Measurements from ENCODE around the gene MRTFA. TPM values are rescaled to one million over a fixed set of nuclear protein-coding genes. Genes with fewer than 3 reads are reported as not detected.

Gene MRTFA
- total and polyA plus RNA-seq, 2 of the 13 experiments (the other 11 are each of a cell fraction or from before 2014, with no cell fraction given), result 2.4 to 8.2 TPM

DNA sequence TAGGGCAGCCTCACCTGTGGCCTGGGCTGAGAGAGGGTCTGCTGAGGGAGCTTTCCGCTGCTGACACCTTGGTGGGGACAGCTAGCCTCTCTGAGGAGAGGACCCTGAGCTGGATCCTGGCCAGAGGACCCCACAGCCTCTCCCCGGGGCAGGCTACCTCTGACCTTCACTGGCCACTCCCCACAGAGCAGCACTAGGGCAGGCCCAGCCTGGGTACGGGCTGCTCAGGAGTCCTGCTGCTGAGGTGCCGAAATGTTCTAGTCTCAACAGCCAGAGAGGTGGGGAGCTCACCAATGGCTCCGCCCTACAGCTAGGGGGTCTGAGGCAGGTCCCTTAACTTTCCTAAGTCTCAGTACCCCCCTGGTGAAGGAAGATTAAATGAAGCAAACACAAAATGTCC is 218.6 kb downstream of the MRTFA start (continued):
- TF ChIP-seq, protein P1, sequence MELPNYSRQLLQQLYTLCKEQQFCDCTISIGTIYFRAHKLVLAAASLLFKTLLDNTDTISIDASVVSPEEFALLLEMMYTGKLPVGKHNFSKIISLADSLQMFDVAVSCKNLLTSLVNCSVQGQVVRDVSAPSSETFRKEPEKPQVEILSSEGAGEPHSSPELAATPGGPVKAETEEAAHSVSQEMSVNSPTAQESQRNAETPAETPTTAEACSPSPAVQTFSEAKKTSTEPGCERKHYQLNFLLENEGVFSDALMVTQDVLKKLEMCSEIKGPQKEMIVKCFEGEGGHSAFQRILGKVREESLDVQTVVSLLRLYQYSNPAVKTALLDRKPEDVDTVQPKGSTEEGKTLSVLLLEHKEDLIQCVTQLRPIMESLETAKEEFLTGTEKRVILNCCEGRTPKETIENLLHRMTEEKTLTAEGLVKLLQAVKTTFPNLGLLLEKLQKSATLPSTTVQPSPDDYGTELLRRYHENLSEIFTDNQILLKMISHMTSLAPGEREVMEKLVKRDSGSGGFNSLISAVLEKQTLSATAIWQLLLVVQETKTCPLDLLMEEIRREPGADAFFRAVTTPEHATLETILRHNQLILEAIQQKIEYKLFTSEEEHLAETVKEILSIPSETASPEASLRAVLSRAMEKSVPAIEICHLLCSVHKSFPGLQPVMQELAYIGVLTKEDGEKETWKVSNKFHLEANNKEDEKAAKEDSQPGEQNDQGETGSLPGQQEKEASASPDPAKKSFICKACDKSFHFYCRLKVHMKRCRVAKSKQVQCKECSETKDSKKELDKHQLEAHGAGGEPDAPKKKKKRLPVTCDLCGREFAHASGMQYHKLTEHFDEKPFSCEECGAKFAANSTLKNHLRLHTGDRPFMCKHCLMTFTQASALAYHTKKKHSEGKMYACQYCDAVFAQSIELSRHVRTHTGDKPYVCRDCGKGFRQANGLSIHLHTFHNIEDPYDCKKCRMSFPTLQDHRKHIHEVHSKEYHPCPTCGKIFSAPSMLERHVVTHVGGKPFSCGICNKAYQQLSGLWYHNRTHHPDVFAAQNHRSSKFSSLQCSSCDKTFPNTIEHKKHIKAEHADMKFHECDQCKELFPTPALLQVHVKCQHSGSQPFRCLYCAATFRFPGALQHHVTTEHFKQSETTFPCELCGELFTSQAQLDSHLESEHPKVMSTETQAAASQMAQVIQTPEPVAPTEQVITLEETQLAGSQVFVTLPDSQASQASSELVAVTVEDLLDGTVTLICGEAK (IDR thresholded peaks at IDR 0.05), result no peak
- TF ChIP-seq, protein P1 (CRISPR knock-in tag; IDR thresholded peaks at IDR 0.05), result no peak
- no peak for TF ChIP-seq ZNF282 (IDR thresholded peaks at IDR 0.05; ENCODE audit: partially characterized antibody)

DNA sequence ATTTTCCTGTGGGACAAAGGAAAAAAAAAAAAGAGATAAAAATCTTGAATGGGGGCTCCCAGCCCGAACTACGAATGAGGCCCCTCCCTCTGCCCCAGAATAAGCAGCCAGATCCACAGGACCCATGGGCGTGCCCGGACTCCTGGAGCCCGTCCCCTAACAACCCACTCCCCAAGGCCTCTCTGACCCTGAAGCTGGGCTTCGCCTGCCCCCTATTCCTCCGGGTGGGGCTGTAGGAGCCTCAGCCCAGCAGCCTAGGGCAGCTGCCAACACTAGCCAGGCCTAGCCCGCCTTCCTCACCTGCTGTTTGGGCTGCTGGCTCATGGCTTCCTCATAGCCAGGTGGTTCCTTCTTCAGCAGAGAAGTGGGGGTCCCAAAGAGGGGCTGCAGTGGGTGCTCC is 219.5 kb downstream of the MRTFA start:
- no peaks in the 10 kb centered on the region for H3K9me3 ChIP-seq (ENCODE audit: low read length)
- no peaks in the 10 kb centered on the region for H3K4me1 ChIP-seq (ENCODE audit: insufficient read depth, low read length)
- CTCF ChIA-PET (ENCODE audit: low intra/inter-chr PET ratio, low total read pairs), result no interaction called here
- H4K20me1 ChIP-seq (ENCODE audit: insufficient read depth, low read length), result no peaks in the 10 kb centered on the region
- WGBS (ENCODE audit: low lambda C conversion rate), result 100% methylated on average over 8 of the region's 8 CpGs
- no peak for ATAC-seq
- no peaks in the 10 kb centered on the region for H3K79me2 ChIP-seq (ENCODE audit: insufficient read depth, low read length)
- H2AFZ ChIP-seq (ENCODE audit: low read length), result no peak overlapping the region
- no peak overlapping the region for H3K27ac ChIP-seq (ENCODE audit: extremely low read length, insufficient read depth, low read length)
- POLR2A ChIA-PET, result no interaction called here
- H3K9ac ChIP-seq (ENCODE audit: insufficient read depth, low read depth, low read length), result no peak overlapping the region
- H3K4me3 ChIP-seq (replicated peaks in 1 of 3; ENCODE audit: insufficient read depth in 1 of 3, low read depth in 2 of 3, low read length in 3 of 3), result no peak overlapping the region
- no peak for DNase-seq (ENCODE audit: low spot score)
- in situ Hi-C loops (cut with HindIII; ENCODE audit: extremely low pct_ligation_motif_present, low pct_unique_long_range_greater_than_20kb) (no loop called here), intact Hi-C loops (cut with micrococcal nuclease; ENCODE audit: unreplicated experiment) (no loop called here)
- no TSS peak for BruUV-seq (replicated peaks)
- no peaks in the 10 kb centered on the region for H3K27me3 ChIP-seq (ENCODE audit: control insufficient read depth in 1 of 2, insufficient read depth in 2 of 2, low read length in 2 of 2)
- H3K4me2 ChIP-seq (ENCODE audit: low read depth, low read length), result no peak overlapping the region
- peaks cover 26 to 50% of the 10 kb centered on the region in 2 experiments; a peak in 4 of 5 replicates for H3K36me3 ChIP-seq (replicated peaks in 1 of 2; ENCODE audit: control insufficient read depth in 1 of 2, insufficient read depth in 2 of 2, low read length in 2 of 2)
- no peak for FAIRE-seq
- TF ChIP-seq CBX5 (CRISPR knock-in tag; IDR thresholded peaks at IDR 0.05; ENCODE audit: borderline replicate concordance) (no peak), CEBPB (IDR thresholded peaks at IDR 0.05; ENCODE audit: borderline replicate concordance, low read depth, low read length) (no peak), ZNF501 (CRISPR knock-in tag; IDR thresholded peaks at IDR 0.05) (no peak), ZSCAN30 (CRISPR knock-in tag; IDR thresholded peaks at IDR 0.05) (no peak), FOXK2 (IDR thresholded peaks at IDR 0.05) (no peak), CHD2 (IDR thresholded peaks at IDR 0.05; ENCODE audit: low read depth, low read length) (no peak), STAG1 (CRISPR knock-in tag; IDR thresholded peaks at IDR 0.05) (no peak), GABPA (IDR thresholded peaks at IDR 0.05; ENCODE audit: low read depth, low read length) (no peak), GABPA (CRISPR knock-in tag; IDR thresholded peaks at IDR 0.05; ENCODE audit: low read depth) (no peak)
- TF ChIP-seq, protein P2, sequence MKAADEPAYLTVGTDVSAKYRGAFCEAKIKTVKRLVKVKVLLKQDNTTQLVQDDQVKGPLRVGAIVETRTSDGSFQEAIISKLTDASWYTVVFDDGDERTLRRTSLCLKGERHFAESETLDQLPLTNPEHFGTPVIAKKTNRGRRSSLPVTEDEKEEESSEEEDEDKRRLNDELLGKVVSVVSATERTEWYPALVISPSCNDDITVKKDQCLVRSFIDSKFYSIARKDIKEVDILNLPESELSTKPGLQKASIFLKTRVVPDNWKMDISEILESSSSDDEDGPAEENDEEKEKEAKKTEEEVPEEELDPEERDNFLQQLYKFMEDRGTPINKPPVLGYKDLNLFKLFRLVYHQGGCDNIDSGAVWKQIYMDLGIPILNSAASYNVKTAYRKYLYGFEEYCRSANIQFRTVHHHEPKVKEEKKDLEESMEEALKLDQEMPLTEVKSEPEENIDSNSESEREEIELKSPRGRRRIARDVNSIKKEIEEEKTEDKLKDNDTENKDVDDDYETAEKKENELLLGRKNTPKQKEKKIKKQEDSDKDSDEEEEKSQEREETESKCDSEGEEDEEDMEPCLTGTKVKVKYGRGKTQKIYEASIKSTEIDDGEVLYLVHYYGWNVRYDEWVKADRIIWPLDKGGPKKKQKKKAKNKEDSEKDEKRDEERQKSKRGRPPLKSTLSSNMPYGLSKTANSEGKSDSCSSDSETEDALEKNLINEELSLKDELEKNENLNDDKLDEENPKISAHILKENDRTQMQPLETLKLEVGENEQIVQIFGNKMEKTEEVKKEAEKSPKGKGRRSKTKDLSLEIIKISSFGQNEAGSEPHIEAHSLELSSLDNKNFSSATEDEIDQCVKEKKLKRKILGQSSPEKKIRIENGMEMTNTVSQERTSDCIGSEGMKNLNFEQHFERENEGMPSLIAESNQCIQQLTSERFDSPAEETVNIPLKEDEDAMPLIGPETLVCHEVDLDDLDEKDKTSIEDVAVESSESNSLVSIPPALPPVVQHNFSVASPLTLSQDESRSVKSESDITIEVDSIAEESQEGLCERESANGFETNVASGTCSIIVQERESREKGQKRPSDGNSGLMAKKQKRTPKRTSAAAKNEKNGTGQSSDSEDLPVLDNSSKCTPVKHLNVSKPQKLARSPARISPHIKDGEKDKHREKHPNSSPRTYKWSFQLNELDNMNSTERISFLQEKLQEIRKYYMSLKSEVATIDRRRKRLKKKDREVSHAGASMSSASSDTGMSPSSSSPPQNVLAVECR (CRISPR knock-in tag; IDR thresholded peaks at IDR 0.05; ENCODE audit: borderline replicate concordance), result no peak

All from HepG2 (cell line).